D341Med (cell line): ENCODE results near the gene TGM3.

Experiments used
- DNase-seq: peaks from one replicate; pipeline ENCODE4 v3.0.0; 2012; ENCODE audit warnings: low spot score

The TGM3 gene

DNA sequence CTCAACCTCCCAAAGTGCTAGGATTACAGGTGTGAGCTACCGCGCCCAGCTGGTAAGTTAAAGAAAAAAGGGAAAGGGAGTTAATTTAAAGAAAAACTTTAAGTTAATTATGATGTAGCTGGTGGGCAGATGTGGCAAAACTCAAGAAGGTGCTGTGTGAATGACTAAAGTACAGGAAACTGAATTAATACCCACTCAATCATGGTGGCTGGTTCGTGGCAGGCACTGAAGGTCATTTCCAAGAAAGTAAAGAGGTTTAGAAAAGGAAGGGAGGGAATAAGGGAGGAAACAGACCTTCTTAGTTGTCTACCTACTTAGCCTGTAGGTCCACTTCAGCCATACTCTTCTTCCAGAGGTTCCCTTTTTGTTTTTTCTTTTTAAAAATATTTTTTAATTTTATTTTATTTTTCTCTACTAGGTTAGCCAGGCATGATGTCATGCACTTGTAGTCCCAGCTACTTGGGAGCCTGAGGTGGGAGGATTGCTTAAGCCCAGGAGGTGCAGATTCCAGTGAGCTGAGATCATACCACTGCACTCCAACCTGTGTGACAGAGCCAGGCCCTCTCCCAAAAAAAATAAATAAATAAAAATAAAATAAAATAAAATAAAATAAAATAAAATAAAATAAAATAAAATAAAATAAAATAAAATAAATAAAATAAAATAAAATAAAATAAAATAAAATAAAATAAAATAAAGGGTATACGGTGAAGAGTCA is 11.9 kb upstream of the TGM3 start:
- no peak for DNase-seq

DNA sequence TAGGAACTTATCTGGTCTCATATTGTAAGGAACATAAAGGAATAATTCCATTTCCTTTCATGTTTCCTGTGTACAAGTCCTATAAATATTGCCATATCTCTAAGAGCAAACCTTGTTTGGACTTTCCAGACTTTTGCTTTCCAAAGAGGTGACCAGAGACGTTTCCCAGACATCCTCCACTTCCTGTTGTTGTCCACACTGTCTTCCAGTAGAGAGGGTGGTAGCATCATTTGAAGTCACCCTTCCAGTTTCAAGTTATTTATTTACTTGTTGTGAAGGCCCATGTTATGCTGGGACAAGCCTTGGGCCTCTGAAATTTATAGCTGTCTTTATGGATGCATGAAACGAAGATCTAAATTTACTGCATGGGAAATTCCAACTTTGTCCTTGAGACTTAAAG is 10.6 kb upstream of the TGM3 start:
- DNase-seq, result no peak

DNA sequence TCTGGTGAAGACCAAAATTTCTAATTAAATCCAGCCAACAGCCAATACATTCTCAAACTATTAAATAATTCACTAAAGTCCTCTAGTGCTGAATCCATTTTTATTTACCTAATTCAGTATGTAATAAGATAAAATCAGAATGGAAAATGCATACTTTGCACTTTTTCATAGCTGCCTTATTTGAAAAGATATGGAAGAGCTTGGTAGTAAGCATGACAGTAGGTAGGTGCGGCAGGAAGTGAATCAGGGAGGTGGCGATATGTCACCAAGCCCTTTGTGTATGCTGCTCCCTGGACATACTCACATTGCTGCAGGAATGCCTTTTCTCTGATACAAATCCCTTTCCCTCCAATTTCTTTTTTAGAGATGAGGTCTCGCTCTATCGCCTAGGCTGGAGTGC is 10.2 kb upstream of the TGM3 start:
- DNase-seq, result no peak

DNA sequence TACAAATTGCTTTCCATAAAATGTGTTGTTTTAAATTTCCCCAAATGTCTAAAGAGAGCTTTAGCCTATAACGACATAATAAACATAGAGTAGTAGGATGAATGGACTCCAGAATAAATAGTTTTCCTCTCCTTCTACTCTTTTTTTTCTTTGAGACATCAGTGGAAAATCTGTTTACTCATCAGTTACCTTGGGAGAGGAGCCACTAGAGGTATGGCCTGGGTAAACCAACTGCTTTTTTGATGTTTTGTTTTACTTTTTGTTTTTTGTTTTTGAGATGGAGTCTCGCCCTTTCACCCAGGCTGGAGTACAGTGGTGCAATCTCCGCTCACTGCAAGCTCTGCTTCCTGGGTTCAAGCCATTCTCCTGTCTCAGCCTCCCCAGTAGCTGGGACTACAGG is 8.3 kb upstream of the TGM3 start:
- no peak for DNase-seq

DNA sequence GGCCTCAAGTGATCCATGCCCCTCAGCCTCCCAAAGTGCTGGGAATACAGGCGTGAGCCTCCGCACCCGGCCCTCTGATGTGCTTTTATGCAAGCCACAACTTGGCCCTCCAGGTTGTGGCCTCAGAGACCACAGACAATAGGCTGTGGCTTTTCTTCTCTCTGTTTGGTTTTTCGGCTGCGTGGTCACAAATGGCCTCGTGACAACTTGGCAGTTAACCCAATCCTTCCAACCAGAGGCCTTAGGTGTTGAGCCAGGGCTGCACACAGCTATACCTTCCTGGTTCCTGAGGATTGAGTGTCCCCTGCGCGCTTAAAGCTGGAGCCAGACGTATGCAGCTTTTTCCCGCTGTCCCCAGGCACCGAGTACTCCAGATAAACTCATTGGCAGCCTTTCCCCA is 6.3 kb upstream of the TGM3 start:
- no peak for DNase-seq

DNA sequence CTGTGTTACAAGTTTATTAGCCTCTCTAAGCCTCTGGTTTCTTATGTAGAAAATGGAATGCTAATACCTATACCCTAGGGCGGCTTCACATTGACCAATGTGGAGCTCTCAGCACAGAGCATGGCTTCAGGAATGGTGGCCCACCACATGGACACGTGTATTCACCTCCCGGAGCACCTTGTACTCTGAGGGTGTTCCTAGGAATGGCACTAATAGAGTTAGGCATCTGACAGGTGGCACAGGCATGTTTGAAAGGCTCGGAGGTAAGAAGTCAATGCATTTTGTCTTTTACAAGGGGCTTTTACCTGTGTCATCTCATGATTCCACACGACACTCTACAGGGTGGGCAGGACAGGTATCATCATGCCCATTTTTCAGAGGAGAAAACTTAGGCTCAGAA is 5.3 kb upstream of the TGM3 start:
- no peak for DNase-seq

DNA sequence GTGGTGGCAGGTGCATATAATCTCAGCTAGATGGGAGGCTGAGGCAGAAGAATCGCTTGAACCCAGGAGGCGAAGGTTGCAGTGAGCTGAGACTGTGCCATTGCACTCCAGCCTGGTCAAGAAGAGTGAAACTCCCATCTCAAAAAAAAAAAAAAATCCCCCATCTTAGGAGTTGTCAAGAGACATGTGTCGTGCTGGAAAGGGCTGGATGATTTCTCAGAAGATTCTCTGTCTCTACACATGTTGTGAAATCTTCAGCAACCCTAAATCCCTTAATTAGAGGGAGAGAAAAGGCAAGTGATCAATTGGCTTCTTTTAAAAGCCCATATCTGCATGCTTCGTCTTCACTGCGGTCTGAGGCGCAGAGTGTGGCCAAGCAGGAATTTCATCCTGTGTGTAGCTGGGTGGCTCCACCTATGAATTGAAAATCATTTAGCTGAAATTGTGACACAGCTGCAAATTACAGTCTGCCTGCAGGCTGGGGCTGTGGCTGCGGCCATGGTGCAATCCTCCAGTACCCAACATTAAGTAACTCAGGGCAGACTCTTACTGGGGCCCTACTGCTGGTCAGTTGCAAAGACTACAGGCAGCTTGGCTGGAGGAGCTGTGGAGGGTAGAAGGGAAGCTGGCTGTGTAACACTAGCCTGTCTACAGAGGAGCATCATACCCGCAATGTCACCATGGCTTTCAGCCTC is 3.2 kb upstream of the TGM3 start:
- DNase-seq, result no peak

DNA sequence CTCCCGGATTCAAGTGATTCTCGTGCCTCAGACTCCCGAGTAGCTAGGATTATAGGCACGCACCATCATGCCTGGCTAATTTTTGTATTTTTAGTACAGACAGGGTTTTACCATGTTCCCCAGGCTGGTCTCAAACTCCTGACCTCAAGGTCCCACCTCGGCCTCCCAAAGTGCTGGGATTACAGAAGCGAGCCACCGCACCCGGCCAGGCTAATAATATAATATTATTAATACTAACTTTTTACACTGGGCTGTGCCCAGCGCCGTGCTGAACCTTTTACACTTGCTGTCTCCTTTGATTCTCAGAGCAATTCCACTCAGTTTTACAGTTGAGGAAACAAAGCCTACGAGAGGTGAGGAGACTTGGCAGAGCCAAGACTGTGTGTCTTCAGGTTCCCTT is 2.3 kb upstream of the TGM3 start:
- no peak for DNase-seq

DNA sequence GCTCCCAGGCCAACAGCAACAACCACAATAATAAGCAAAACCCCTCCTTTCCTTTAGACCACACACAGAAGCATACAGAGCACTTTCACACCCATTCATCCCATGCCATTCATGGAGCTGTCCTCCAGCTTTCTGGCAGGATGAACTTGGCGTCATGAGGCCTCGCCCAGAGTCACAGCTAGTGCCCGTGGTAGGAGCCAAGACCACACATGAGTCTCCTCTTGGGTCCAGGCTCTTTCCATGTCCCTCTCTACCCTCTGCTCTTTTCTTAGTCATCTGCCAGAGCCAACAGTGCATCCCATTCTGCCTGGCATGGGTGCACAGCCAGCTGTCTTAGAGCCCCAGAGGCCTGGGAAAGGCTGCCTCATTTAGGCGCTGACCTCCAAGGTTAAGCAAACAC is 1.8 kb upstream of the TGM3 start:
- DNase-seq, result no peak

DNA sequence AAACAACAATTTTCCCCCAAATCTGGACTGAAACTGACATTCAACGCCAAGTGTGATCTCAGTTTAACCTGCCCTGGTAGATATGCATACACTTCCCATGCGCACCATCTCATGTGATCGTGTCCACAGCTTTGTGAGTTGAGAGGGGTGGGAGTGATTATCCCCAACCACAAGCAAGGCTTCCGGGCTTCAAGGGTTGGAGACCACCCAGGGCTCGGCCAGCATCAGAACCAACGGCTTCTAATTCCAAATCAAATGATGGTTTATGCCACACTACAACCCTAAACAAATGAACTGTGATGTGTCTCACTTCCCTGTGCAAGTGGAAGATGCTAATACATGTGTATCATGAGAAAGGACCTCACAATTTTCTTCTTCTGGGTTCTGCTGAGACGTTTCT is 515 bp upstream of the TGM3 start:
- DNase-seq, result no peak

DNA sequence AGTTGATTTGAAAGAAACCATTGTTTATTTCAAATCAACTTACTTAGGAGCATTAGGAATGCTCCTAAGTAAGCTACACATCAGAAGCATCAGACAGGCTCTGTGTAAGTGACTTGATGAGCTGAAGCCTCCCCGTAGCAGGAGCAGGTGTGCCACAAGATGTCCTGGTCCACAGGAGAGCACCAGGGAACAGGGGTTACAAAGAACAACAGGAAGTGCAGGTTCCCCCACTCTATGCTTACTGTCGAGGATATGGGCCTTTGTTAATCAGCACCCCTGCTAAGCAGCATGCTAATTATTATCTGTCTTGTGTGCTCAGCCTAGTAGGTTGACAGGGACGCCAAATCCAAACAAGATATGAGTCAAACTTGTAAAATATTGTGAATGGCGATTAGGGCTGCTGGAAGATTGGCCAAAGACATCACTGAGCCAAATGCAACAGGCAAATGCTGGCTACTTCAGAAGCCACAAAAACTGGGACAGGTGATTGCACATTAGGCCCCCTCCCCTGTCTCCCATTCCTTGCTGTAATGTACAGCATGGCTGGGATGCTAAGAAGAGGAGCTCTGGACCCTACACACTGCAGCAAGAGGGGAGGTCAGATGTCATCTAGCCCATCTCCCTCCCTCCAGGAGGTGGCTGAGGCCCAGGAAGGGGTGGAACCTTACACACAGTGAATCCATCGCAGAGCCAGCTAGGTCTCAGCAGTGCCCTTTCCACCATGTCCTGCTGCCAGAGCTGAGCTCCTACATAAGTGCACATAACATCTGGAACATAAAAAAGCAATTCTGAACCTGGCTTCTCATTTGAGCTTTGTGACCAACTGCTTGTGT is 939 bp downstream of the TGM3 start:
- no peak for DNase-seq

DNA sequence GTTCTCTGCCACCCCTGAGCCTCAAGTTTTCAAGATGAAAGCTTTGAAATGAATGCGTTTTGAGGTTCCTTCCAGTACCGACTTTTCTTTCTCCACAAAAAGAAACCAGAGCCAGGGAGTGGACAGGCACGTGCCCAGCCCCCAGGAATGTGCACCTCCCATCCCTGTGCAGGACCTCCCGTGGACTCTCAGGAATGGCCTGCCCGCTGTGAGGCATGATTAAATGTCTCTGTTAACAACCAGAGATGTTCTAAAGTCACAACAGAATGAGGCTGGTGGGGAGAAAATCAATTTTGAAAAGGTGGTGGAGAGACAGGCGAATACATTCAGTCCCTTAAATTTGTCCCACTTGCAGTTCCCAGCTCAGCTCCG is 1.5 kb downstream of the TGM3 start:
- DNase-seq, result no peak

DNA sequence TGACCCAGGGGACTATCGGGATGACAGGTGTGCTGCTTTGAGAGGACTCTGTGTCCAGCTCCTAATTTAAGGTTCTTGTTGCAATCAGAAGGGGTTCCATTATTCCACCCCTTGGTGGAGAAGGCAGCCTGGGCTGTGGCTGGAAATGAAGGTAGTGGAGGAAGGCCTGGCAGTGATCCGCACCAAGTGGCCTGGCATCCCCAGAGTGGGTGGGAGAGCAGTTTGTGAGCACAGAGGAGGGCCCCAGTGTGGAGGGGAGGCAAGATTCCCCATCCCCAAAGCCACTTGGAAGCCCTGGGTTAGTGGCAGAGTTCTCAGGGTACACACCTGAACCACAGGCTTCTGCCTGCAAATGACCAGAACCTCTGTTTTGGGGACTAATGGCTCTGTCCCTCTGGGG is 2.3 kb downstream of the TGM3 start:
- DNase-seq, result no peak

DNA sequence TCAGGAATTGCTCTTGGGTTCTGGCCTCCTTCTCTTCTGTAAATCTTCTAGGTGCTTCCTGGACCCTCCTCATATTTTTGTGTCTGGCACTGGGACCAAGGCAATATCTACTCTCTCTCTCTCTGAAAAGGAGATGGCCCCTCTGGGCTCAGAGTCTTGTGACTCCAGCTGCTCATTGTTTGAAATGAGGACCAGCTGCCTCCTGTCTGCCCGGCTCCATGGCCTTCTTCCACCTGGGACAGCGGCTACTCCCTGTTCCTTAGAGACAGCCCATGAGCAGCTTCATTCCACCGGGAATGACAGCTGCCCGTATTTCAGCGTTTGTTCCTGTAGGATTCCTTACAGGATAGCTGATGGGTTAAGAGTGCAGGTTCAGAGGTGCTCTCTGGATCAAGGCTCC is 2.9 kb downstream of the TGM3 start:
- DNase-seq, result no peak

DNA sequence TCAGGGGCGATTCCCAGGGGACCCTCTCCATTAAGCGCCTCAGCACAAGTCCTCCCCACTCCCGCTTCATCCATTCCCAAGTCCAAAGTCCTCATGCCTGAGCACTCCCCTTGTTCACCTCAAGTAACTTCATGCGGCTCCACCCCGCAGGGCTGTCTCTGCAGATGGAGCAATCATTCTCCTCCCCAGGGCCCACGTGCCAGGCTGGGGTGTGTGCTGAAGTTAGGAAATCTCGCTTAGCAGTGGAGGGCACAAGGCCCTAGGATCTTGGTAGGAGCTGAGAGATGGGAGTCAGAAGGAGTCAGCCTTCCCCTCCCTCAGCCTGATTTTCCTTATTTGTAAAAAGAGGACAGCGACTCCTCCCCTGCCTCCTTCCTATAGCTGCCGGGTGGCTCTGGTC is 3.5 kb downstream of the TGM3 start:
- no peak for DNase-seq

DNA sequence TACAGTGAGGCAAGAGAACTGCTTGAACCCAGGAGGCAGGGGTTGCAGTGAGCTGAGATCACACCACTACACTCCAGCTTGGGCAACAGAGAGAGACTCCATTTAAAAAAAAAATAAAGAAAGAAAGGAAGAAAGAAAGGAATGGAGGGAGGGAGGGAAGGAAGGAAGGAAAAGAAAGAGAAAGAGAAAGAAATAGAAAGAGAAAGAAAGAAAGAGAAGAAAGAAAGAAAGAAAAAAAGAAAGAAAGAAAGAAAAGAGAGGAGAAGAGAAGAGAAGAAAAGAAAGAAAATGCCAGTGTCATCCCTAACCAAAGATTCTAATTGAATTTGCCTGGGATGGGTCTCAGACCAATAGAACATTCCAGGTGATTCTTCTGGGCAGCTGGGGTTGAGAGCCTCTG is 4.2 kb downstream of the TGM3 start:
- DNase-seq, result no peak

DNA sequence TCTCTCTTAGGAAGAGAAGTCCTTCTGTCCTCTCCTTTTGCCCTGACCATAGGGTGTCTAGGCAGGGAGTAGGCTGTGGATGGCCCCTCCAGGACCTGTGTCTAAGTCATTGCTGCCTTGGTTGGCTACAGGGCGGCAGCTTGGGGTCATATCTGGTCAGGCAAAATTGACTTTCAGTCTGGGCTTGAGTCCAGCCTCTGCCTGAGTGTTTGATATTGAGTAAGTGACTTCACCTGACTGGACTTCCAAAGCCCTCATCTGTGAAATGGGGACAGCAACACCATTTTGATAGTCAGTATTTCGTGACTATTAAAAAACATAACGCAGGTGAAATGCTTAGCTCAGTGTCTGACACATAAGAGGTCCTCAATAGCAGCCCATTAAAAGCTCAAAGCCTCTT is 4.6 kb downstream of the TGM3 start:
- DNase-seq, result no peak

DNA sequence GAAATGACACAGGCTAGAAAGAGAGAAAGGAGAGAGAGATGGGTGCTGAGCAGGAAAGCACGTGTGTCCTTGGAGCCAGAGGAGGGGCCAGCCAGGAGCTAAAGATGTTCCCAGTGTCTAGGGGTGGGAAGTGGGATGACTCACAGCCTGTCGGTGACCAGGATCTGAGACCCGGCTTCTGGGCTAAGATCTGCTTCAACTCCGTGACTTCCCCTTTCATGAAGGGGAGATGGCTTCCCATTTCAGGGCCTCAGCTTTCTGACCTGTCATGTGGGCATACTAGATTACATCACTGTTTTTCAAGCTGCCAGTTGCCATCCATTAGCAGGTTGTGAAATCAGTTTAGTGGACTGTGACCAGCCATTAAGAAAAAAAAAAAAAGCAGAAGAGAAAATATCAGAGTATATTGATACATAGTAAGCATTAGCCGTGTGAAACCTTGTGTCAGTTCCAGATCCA is 5.4 kb downstream of the TGM3 start:
- no peak for DNase-seq

DNA sequence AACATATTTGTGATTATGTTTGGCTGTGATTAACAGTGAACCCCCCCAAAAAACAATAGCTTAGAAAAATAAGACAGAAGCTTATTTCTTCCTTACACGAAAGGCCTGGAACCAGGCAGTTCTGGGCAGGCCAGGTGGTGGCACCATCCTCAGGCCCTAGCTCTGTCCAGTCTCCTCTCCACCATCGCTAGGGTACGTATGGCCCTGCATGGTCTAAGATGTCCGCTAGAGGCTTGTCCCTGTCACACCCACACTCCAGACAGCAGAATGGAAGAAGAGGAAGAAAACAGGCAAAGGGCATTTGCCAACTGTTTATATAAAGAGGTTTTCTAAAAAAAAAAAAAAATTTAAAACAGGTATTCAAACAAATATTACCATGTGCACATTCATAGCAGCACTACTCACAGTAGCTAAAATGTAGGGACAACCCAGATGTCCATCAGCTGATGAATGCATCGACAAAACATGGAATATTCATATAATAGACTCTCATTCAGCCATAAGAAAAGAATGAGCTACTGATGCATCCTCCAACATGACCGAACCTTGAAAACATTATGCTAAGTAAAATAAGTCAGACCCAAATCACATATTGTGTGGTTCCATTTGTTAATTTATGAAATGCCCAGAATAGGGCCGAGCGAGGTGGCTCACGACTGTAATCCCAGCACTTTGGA is 6.7 kb downstream of the TGM3 start:
- DNase-seq, result no peak

DNA sequence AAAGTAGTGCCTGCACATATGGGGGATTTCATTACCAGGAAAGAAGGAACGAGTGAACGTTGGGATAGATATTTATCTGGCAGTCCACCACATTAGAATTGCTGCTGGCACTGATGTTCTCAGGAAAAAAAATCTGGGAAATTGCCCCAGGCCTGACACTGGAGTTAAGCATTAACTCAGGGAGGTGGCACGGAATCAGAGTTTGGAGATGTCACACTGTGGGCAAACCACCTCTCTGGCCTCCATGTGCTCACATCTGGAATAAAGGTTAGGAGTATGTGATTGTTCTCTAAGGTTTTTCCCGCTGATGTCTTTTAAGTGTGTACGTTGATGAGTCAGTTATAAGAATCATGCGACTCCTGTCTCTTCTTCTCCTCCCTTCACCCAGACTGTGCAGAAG is 7.9 kb downstream of the TGM3 start:
- DNase-seq, result no peak

DNA sequence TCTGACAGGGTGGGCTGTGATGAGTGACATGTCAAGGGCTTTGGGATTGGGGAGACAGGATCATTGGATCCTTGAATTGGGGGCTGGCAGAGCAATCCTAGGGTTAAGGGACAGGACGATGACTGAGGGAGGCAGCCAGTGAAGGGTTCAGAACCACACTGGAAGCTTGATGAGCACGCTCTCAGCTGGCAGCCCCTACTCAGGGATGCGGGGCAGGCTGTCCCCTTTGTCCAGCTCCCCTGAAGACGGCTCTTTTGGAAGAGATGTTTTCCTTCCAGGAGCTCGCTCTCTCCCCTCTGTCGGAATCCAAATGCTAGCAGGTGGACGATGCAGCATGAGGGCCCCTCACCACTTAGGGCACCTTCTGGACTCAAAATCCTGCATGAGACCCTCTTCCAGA is 8.4 kb downstream of the TGM3 start:
- DNase-seq, result no peak

DNA sequence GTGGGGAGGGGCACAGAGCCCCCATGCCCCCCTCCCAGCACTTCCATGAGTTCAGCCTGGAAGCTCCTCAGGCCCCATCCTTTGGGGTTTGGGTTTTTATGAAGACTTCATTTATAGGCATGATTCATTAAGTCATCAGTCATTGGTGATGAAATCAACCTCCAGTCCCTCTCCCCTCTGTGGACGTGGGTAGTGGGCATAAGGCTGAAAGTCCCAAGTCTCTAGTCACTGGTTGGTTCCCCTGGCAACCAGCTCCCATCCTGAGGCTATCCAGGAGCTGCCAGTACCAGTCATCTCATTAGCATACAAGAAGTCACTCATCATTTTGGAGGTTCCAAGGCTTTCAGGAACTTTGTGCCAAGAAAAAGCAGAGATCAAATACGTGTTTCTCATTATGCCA is 9.2 kb downstream of the TGM3 start:
- no peak for DNase-seq

DNA sequence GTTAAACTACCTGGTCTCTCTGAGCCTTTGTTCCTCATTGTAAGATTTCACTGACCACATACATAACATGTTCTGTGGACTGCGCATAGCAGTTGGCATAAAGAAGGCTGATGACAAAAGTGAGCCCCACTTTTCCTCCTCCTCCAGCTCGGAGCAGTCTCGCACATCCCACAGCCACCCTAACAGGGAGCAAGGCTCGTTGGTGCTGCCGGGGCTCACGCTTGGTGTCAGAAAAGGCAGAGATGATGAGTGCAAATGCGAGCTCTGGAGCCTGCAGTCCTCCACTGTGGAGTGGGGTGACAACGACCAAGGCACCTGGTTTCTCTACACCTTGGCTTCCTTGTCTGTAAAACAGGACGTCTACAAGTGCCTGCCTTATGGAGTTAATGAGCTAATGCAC is 9.7 kb downstream of the TGM3 start:
- DNase-seq, result no peak
